A673 (cell line): ENCODE results near the gene NPC1L1.

ENCODE experiments used
- EZH2 ChIP-seq: fragments of 200-600 bp; sonication (generic); IDR thresholded peaks from 2 replicates; pipeline ENCODE4 v1.6.1; 2017; ENCODE audit warnings: borderline replicate concordance, low read depth, mild to moderate bottlenecking, mixed read lengths, antibody characterized with exemption, low read length; ENCODE audit not compliant: poor library complexity, severe bottlenecking
- TF ChIP-seq, protein P1 (sequence below): fragments of 300-800, 200-600 bp; sonication (generic); conservative IDR thresholded peaks from 2 replicates; pipeline ENCODE4 v1.5.1; 2017; ENCODE audit warnings: low read depth, mild to moderate bottlenecking, antibody characterized with exemption, low read length, moderate library complexity, mixed read lengths

DNA sequence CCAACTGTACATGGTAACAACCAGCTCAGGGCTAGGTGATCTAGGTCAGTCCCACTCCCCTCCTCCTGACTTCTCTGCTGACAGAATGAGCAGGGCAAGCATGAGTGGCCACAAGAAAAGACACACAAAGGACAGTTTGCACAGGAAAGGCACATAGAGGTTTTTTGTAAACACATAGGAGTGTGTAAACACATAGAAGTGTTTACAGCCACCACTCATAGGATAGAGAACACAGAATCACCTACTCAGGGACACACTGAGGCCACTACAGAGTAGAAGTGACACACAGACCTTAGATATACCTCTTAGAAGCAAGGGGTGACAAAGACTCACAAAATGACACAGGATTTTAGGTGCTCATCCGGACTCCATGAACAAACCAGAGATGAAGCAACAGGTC lies 69.7 kb downstream of the NPC1L1 start:
- TF ChIP-seq, protein P1, sequence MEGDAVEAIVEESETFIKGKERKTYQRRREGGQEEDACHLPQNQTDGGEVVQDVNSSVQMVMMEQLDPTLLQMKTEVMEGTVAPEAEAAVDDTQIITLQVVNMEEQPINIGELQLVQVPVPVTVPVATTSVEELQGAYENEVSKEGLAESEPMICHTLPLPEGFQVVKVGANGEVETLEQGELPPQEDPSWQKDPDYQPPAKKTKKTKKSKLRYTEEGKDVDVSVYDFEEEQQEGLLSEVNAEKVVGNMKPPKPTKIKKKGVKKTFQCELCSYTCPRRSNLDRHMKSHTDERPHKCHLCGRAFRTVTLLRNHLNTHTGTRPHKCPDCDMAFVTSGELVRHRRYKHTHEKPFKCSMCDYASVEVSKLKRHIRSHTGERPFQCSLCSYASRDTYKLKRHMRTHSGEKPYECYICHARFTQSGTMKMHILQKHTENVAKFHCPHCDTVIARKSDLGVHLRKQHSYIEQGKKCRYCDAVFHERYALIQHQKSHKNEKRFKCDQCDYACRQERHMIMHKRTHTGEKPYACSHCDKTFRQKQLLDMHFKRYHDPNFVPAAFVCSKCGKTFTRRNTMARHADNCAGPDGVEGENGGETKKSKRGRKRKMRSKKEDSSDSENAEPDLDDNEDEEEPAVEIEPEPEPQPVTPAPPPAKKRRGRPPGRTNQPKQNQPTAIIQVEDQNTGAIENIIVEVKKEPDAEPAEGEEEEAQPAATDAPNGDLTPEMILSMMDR = no peak
- no peak for TF ChIP-seq EZH2
